Vagina (tissue), 2 donors: ENCODE data around the gene UBQLN1.

Source experiments
- POLR2AphosphoS5 ChIP-seq, 2 donors: sonication (generic); formaldehyde crosslinking; IDR thresholded peaks; one replicate each; pipeline ENCODE4 v1.9.0; 2017; ENCODE audit warnings: antibody characterized with exemption in 2 of 2, mild to moderate bottlenecking in 2 of 2, low read depth in 1 of 2; ENCODE audit not compliant: insufficient read depth in 1 of 2
- TF ChIP-seq, protein P1 (sequence below), 3 experiments: fragments of 450-650 bp in 2 of 3; fragments of 200-600 bp in 1 of 3; sonication (generic) in 1 of 3; IDR thresholded peaks; one replicate each; pipeline ENCODE4 v1.5.1; 2017 to 2019; ENCODE audit warnings: antibody characterized with exemption in 3 of 3, mild to moderate bottlenecking in 2 of 3, moderate library complexity in 2 of 3

DNA sequence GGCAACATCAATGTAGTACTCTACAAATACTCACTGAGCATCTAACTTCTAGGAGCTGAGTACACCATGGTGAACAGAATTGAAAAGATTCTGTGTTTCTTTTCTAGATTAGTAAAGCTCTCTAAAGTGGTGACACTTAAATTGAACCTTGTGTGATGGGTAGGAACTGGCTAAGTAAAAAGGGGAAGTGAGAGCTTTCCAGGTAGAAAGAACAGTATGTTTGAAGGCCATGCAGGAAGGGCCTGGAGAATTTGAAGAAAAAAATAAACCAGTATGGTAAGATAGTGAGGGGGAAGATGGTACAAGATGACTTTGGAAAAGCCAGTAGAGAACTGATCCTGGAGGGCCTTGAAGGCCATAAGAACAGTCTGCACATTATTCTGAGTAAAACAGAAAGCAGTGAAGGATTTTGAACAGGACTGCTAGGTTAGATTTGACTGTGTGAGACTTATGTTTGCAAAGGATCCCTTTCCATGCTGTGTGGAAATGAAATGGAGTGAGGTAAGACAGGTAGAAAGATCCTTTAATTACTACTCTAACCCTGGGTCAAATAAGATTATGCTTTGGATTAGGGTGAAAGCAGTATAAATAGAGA, 46.7 kb upstream of the UBQLN1 start:
- TF ChIP-seq, protein P1, sequence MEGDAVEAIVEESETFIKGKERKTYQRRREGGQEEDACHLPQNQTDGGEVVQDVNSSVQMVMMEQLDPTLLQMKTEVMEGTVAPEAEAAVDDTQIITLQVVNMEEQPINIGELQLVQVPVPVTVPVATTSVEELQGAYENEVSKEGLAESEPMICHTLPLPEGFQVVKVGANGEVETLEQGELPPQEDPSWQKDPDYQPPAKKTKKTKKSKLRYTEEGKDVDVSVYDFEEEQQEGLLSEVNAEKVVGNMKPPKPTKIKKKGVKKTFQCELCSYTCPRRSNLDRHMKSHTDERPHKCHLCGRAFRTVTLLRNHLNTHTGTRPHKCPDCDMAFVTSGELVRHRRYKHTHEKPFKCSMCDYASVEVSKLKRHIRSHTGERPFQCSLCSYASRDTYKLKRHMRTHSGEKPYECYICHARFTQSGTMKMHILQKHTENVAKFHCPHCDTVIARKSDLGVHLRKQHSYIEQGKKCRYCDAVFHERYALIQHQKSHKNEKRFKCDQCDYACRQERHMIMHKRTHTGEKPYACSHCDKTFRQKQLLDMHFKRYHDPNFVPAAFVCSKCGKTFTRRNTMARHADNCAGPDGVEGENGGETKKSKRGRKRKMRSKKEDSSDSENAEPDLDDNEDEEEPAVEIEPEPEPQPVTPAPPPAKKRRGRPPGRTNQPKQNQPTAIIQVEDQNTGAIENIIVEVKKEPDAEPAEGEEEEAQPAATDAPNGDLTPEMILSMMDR (IDR thresholded peaks at IDR 0.05): no peak
- TF ChIP-seq POLR2AphosphoS5 (IDR thresholded peaks at IDR 0.05; ENCODE audit: insufficient read depth in 1 of 2, low read depth in 1 of 2): no peak
